HFFc6 (cell line): ENCODE data around the gene PCBP4. TPM values are rescaled to one million over a fixed set of nuclear protein-coding genes. Genes with fewer than 3 reads are reported as not detected.

Experiments
- DNase-seq: peaks from one replicate; pipeline ENCODE4 v3.0.0-alpha.2; 2018
- H3K27ac Mint-ChIP-seq: 2 replicates; pipeline ENCODE4 v1.8.0; 2020; ENCODE audit warnings: mild to moderate bottlenecking, mixed read lengths
- H3K27me3 Mint-ChIP-seq: 2 replicates; pipeline ENCODE4 v1.8.0; 2021; ENCODE audit warnings: mild to moderate bottlenecking, moderate library complexity, mixed read lengths; ENCODE audit not compliant: insufficient read depth
- H3K36me3 Mint-ChIP-seq: 2 replicates; pipeline ENCODE4 v1.8.0; 2021; ENCODE audit warnings: low read depth, mixed read lengths
- H3K4me1 Mint-ChIP-seq: 2 replicates; pipeline ENCODE4 v1.8.0; 2020; ENCODE audit warnings: low read depth, mixed read lengths
- H3K4me3 Mint-ChIP-seq: 2 replicates; pipeline ENCODE4 v1.8.0; 2020; ENCODE audit warnings: mild to moderate bottlenecking, moderate library complexity, mixed read lengths
- H3K9me3 Mint-ChIP-seq: 2 replicates; pipeline ENCODE4 v1.8.0; 2020; ENCODE audit warnings: mild to moderate bottlenecking, mixed read lengths
- total RNA-seq, 6 experiments: library from RNA; stranded (reverse); fragmentation: NEBNext Ultra II Directional; extraction: Animal tissue kit (Norgen Biotek cat#: 25700); gene quantifications; 2 replicates in 1 of 6; 3 replicates in 5 of 6; pipeline ENCODE4 v1.2.3, GENCODE V29; 2021
- TF ChIP-seq, protein P1 (sequence below): fragments of 200-600 bp; sonication (generic); IDR thresholded peaks from 2 replicates; pipeline ENCODE4 v1.5.0; 2021; ENCODE audit warnings: antibody characterized with exemption, mild to moderate bottlenecking

PCBP4 gene
- total RNA-seq, 6 experiments from 2014 or later = 98.6 to 128 (median 110) TPM

DNA sequence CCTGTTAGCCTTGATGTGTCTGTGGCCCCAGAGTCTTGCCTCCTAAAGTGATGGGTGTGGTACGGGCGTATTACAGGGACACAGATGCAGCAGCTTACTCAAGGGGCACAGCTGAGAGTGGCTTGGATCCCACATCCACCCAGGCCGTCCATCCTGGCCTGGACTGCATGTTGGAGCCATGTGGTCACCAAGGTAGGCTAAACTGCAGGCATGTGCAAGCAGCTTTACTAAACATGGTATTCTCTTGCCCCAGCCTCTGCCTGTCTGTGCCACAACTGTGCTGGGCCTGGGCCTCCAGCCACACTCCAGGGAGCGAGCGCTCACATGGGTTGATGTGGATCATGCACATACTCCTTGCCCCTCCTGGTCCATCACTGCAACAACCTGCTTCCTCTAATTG is 18.1 kb downstream of the PCBP4 start:
- no peaks in the 10 kb centered on the region for H3K36me3 Mint-ChIP-seq
- DNase-seq = no peak
- no peak overlapping the region for H3K27ac Mint-ChIP-seq
- TF ChIP-seq, protein P1, sequence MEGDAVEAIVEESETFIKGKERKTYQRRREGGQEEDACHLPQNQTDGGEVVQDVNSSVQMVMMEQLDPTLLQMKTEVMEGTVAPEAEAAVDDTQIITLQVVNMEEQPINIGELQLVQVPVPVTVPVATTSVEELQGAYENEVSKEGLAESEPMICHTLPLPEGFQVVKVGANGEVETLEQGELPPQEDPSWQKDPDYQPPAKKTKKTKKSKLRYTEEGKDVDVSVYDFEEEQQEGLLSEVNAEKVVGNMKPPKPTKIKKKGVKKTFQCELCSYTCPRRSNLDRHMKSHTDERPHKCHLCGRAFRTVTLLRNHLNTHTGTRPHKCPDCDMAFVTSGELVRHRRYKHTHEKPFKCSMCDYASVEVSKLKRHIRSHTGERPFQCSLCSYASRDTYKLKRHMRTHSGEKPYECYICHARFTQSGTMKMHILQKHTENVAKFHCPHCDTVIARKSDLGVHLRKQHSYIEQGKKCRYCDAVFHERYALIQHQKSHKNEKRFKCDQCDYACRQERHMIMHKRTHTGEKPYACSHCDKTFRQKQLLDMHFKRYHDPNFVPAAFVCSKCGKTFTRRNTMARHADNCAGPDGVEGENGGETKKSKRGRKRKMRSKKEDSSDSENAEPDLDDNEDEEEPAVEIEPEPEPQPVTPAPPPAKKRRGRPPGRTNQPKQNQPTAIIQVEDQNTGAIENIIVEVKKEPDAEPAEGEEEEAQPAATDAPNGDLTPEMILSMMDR = no peak
- H3K4me3 Mint-ChIP-seq = no peak overlapping the region
- no peaks in the 10 kb centered on the region; the same call in none of the 2 replicates for H3K27me3 Mint-ChIP-seq
- peaks cover 18% of the 10 kb centered on the region for H3K4me1 Mint-ChIP-seq
- H3K9me3 Mint-ChIP-seq = no peaks in the 10 kb centered on the region

DNA sequence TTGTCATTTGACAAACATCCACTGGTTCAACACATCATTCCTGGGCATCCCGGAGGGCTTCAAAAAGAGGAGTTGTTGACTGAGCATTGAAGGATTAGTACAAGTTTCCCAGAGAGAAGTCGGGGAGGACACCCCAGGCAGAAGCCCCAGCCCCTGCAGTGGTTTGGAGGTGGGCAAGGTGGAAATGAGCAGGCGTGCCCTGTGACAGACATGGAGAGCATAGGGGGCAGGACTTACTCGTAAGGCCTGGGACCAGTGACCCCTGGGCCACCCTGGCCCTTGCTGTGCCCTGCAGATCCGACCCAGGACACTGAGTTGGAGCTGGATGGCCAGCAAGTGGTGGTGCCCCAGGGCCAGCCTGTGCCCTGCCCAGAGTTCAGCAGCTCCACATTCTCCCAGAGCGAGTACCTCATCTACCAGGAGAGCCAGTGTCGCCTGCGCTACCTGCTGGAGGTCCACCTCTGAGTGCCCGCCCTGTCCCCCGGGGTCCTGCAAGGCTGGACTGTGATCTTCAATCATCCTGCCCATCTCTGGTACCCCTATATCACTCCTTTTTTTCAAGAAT is 19.2 kb downstream of the PCBP4 start:
- Mint-ChIP-seq H3K4me3 (no peak overlapping the region), H3K27me3 (no peaks in the 10 kb centered on the region; the same call in none of the 2 replicates), H3K36me3 (no peaks in the 10 kb centered on the region), H3K4me1 (peaks cover 9% of the 10 kb centered on the region), H3K9me3 (no peaks in the 10 kb centered on the region), H3K27ac (no peak overlapping the region)
- TF ChIP-seq, protein P1 = no peak
- no peak for DNase-seq

DNA sequence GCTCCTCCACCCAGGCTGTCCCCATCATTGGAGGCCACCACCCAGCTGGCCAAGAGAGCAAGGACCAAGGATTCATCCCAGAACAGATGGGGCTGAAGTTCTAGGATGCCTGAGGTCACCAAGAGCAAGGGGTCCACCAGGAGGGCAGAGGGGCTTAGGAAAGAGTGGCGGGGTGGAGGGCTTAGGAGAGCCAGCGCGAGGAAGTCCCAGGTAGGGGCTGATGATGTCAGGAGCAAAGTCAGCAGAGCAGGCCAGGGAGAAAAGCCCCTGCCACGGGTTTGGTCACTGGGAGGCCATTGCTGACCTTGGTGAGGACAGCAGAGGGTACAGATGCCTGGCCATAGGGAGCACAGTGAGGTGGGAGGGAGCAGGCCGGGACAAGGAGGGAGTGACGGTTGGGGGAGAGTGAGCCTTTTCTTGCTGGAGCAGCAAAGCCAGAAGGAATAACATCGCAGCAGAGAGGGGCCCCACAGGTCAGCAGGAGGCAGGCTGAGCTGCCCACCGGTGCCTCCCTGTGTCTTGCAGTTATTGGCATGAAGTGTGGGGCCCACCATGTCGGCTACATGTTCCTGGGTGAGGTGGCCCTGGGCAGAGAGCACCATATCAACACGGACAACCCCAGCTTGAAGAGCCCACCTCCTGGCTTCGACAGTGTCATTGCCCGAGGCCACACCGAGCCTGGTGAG is 19.9 kb downstream of the PCBP4 start:
- Mint-ChIP-seq H3K27ac (no peak overlapping the region), H3K4me3 (no peak overlapping the region), H3K4me1 (peaks cover 12% of the 10 kb centered on the region), H3K9me3 (no peaks in the 10 kb centered on the region), H3K27me3 (no peaks in the 10 kb centered on the region; the same call in none of the 2 replicates), H3K36me3 (no peaks in the 10 kb centered on the region)
- no peak for DNase-seq
- TF ChIP-seq, protein P1 = no peak

DNA sequence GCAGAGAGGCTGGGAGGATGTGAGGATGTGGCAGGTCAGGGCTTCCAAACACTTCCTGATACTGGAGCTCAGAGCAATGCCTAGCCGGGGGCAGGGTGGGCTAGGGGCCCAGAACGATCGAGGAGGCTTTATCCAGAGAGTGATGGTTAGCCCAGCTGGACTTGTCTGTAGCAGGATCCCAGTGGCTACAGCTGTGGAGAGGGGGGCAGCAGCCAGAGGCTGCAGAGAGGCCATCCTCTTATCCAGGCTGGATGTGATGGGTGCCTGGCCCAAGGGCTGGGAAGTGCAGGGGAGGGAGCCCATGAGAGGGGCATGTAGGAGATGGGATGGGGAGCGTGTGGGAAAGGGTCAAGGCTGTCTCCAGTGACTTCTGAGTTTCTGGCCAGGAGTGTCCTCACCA is 20.5 kb downstream of the PCBP4 start:
- DNase-seq = no peak
- Mint-ChIP-seq H3K27me3 (no peaks in the 10 kb centered on the region; the same call in none of the 2 replicates), H3K4me1 (peaks cover 10% of the 10 kb centered on the region), H3K9me3 (no peaks in the 10 kb centered on the region), H3K36me3 (no peaks in the 10 kb centered on the region), H3K4me3 (no peak overlapping the region), H3K27ac (no peak overlapping the region)
- TF ChIP-seq, protein P1 = no peak

DNA sequence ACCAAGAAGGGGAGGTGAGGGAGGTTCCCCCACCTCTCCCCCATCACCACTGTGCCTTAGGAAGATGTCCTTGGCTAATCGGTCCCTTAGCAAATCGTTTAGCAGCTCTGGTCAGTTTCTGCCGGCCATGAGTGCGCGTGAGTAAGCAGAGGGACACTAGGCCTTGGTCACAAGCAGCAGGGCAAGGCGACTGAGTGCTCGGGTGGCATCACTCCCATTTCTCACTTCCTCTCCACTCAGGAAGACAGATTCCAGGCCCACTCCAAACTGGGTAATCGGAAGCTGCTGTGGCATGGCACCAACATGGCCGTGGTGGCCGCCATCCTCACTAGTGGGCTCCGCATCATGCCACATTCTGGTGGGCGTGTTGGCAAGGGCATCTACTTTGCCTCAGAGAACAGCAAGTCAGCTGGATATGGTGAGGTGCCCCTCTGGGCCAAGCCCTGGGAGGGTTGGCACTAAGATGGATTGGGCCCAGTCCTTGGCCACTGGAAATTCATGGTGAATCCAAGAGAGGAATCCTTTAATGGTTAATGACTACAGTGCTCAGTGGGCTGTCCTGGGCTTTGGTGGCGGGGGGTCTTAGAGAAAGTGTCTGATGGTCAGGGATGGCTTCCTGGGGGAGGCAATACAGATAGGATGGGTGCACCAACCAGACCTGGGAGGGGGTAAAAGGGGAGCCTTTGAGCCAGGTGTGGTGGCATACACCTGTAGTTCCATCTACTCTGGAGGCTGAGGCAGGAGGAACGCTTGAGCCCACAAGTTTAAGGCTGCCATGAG is 21.1 kb downstream of the PCBP4 start:
- no peak overlapping the region for H3K27ac Mint-ChIP-seq
- no peak for DNase-seq

More for the DNA sequence above, 21.1 kb downstream of the PCBP4 start:
- no peaks in the 10 kb centered on the region for H3K9me3 Mint-ChIP-seq
- TF ChIP-seq, protein P1 = no peak
- no peak overlapping the region for H3K4me3 Mint-ChIP-seq
- no peaks in the 10 kb centered on the region; the same call in none of the 2 replicates for H3K27me3 Mint-ChIP-seq
- H3K36me3 Mint-ChIP-seq = no peaks in the 10 kb centered on the region
- H3K4me1 Mint-ChIP-seq = peaks cover 11% of the 10 kb centered on the region
